DLD1 (cell line): Measurements from ENCODE around the gene DOK4.

Experiments
- in situ Hi-C: cut with HindIII; loops from 2 replicates; pipeline ENCODE4 v1.10.0; 2017; ENCODE audit warnings: low sequenced_read_pairs

The DOK4 gene

DNA sequence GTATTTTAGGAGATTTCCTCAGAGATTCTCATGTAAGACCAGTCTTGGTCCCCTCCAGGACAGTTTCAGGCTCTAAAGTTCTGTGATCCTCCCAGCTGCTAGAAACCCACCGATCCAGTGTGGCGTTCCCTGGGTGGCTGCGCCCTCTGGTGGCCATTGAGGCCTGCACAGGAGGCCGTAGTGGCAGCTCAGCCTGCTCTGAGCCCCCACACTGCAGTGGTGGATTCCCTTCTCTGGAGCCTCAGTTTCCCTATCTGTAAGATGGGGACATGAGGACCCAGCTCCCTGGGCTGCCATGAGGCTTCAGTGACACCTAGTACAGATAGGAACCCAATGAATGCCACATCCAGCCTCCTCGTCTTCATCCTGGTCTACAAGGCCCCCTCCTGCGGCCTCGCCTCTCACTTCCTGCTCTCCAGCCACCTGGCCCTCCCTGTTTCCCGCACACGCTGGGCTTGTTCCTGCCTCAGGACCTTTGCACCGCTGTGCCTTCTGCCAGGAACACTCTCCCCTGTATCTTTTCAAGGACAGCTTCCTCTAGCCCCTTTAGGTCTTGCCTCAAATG, 33.6 kb upstream of the DOK4 start:
- in situ Hi-C loops: no loop called here

DNA sequence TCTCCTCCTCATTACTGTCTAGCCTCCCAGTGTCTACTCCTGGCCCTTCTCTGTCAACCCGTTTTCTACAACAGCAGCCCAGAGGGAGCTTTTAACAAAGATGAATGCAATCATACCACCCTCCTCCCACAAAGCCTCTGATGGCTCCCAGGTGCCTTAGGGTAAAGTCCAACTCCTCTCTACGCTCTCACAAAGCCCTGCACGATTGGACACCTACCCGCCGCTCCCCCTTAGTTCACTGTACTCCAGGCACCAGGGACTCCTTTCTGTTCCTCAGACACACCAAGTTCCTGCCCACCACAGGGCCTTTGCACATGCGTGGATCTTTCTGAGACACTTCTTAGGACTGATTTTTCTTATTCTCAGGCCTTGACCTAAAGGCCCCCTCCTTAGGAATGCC, 32.6 kb upstream of the DOK4 start:
- in situ Hi-C loops: no loop called here

DNA sequence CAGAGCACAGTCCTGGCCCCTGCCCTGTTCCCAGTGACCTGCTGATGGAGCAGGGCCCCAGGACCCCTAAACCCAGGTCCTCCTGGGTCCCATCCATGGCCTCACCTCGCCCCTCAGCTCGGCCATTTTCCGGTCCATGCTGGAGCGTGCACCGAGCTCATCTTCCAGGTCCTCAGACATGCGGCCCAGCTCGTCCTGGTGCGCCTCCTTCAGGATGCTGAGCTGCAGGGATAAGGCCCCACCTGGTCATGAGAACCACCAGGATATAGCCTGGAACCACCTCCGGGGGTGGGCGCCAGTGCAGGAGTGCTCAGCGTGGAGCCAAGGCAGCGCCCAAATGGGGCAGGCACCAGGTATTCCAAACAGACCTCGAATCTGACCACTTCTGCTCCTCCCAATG, 32.2 kb upstream of the DOK4 start:
- in situ Hi-C loops: no loop called here

- in situ Hi-C loops: no loop called here
These were observed 31.4 kb upstream of the DOK4 start for GRCh38 chr16:57517397-57518367.

DNA sequence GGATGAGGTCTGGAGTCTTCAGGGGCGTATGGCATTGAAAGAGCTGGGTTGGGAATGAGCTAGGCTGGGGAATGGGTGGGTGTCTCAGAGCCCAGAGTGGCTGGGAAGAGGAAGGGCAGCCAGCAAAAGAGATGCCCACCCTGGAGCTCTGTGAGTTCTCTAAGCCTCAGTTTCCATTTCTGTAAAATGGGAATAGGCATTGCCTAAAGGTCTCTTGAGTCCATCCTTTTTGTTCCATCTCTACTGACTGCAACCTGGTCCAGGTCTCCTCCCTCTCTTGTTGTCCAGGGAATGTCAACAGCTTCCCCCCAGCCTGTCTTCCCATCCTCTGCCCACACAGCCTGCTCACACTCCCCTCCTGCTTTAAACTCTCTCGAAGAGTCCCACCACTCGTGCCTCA, 30.5 kb upstream of the DOK4 start:
- in situ Hi-C loops: no loop called here

DNA sequence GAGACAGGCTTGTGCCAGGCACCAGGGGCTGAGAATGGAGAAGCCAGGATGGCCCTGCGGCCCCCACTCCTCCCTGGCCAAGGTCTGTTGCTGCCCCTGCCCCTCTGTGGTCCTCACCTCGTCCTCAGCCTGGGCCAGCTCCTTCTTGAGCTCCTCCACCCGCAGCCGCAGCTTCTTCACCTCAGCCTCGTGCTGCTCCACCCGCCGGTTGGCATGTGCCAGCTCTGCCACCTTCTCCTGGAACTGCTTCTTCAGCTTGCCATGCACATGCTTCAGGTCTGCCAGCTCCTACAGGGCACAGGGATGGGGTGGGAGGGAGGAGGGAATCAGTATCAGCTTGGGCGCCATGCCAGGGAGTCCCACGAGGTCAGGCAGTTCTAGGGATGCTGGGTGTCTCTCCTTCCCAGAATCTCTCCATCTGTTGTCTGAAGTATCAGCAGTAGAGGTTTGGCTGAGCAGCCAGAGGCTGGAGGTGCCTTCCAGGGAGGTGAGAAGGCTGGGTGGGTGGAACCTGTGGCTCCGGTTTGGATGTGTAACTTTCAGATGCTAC, 30.0 kb upstream of the DOK4 start:
- in situ Hi-C loops: no loop called here

- in situ Hi-C loops: no loop called here
These were observed 28.7 kb upstream of the DOK4 start for GRCh38 chr16:57514791-57515600.

DNA sequence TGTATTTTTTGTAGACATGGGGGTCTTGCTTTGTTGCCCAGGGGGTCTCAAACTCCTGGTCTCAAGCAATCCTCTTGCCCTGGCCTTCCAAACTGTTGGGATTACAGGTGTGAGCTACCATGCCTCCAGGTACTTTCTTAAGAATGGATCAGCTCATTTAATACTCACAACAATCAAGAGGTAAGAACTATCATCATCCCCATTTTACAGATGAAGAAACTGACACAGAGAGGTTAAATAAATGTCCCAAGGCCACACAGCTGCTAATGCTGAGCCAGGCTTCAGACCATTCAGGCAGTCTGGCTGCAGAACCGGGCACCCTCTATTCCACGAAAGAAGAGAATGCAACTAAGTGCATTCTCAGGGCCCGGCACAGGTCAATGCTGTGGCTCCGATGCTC, 28.1 kb upstream of the DOK4 start:
- in situ Hi-C loops: no loop called here

DNA sequence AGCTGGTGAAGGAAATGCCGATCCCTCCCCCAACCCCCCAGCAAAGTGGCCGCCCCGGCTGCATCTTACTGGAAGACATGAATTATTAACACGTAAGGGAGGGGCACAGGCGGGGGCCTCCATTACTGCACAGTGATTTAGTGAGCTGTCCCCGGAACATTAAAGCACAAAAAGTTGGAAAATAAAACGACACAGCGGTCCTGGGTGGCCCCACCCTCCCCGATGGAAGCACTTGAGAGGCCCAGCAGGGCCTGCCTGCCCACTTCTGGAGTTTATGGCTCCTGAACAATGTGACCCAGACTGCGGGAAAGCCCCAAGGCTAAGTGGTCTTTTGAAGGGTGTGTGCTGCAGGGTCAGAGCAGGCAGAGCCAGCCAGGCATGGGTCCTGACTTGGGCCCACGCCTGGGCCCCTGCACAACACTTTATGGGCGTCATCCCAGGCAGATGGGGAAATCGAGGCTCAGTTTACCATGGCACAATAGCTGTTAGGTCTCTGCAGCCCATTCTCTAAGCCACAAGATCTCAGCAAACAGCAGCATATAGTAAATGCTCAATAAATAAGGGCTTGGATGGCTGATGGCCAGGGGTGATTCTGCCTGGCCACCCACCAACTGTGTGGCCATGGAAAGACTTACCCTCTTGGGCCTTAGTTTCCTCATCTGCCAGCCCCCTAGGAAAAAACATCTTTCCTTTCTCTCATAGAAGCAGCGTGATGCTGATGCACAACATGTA, 27.2 kb upstream of the DOK4 start:
- in situ Hi-C loops: no loop called here

GRCh38 chr16:57512296-57513001, 26.2 kb upstream of the DOK4 start:
- in situ Hi-C loops: no loop called here

GRCh38 chr16:57510016-57510871, 24.0 kb upstream of the DOK4 start:
- in situ Hi-C loops: no loop called here

DNA sequence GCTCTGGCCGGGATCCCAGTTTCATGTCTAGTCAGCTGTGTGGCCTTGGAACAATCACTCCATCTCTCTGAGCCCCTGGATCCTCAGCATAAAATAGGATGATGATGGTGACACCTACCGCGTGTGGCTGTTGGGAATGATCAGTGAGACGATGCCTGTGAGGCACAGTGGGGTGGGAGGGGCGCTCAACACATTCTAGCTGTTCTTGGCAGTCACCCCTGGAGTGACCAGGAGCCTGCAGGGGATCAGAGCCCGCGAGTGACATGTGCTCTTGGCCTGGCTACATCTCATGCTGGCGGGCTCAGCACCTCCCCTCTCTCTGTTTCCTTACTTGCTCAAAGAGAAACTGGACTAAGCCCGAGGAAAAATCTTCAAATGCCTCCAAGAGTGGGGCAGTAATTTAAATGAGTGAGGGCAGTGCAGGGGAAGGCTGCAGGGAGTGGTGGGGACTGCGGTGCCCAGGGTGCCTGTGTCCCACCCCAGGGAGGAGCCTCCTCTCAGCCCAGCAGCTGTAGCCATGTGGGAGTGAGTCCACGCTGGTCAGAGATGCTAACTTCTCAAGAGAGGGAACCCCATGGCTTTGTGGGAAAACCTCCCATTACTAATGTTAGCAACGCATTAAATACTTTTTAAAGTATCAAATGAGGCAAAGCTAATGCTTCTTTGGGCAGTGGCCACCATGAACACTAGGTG, 23.1 kb upstream of the DOK4 start:
- in situ Hi-C loops: no loop called here

- in situ Hi-C loops: no loop called here
These were observed 21.7 kb upstream of the DOK4 start for GRCh38 chr16:57508035-57508425.

DNA sequence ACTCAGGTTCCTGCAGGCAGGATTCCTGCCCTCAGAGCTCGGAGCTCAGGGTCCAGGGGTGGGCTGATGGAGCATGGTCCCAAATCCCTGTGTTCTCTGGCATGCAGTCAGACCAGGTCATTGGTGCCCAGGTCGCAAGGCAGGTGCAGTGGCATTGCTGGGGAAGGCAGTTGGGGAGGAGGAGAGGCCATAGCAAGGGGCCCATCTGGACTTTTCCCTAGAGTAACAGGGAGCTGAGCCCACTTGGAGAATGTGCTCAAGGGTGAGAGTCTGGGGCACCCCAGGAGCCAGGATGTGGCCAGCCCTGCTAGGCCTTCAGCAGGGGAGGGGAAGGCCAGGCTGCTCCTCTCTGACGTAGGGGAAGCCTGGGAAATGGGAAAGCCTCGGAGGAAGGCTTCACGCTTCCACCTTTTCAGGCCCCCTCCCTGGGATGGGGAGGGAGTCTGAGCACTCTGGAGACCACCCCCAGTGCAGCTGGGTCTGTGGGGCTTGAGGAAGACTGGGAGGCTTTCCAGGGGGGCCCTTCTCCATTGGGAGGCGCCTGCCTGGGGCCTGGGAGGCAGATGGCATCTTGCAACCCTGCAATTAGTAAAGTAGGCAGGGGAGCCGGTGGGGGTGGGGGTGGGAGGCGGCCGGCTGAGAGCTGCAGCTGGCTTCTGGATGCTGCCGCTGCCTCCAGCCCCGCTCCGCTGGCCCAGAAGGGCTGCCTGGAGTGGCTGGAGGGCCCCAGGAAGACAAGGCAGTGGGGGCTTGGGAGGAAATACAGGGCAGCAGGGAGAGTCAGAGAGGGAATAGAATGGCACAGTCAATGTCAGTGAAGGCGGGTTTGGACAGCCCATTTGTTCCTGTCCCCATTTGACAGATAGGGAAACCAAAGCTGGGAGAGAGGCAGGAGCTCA, 21.1 kb upstream of the DOK4 start:
- in situ Hi-C loops: no loop called here

GRCh38 chr16:57505169-57505568, 18.9 kb upstream of the DOK4 start:
- in situ Hi-C loops: no loop called here

- in situ Hi-C loops: no loop called here
These were observed 18.2 kb upstream of the DOK4 start for GRCh38 chr16:57504491-57504890.

GRCh38 chr16:57504001-57504400, 17.7 kb upstream of the DOK4 start:
- in situ Hi-C loops: no loop called here

GRCh38 chr16:57503366-57503765, 17.1 kb upstream of the DOK4 start:
- in situ Hi-C loops: no loop called here
